Parathyroid adenoma (tissue), 2 donors: Measurements from ENCODE around the gene PRDX3.

Experiments
- H2AFZ ChIP-seq: fragments of 300-600 bp; sonication (generic); one replicate; pipeline ENCODE4 v1.7.0; 2017; ENCODE audit warnings: antibody characterized with exemption, mild to moderate bottlenecking
- H3K27ac ChIP-seq: fragments of 300-600 bp; sonication (generic); one replicate; pipeline ENCODE4 v1.7.0; 2017
- H3K27me3 ChIP-seq: fragments of 300-600 bp; sonication (generic); one replicate; pipeline ENCODE4 v1.7.0; 2017; ENCODE audit warnings: low read length; ENCODE audit not compliant: control insufficient read depth, insufficient read depth
- H3K36me3 ChIP-seq: fragments of 300-600 bp; sonication (generic); one replicate; pipeline ENCODE4 v1.7.0; 2017; ENCODE audit warnings: low read length; ENCODE audit not compliant: control insufficient read depth, insufficient read depth
- H3K4me1 ChIP-seq: fragments of 300-600 bp; sonication (generic); one replicate; pipeline ENCODE4 v1.7.0; 2017; ENCODE audit warnings: control low read depth
- H3K4me2 ChIP-seq: fragments of 300-600 bp; sonication (generic); one replicate; pipeline ENCODE4 v1.7.0; 2017; ENCODE audit warnings: low read length
- H3K4me3 ChIP-seq: fragments of 300-600 bp; sonication (generic); one replicate; pipeline ENCODE4 v1.7.0; 2017; ENCODE audit warnings: low read depth, low read length
- H3K79me2 ChIP-seq: fragments of 300-600 bp; sonication (generic); one replicate; pipeline ENCODE4 v1.7.0; 2017; ENCODE audit warnings: control low read depth
- H3K9ac ChIP-seq: fragments of 300-600 bp; sonication (generic); one replicate; pipeline ENCODE4 v1.7.0; 2017; ENCODE audit warnings: mild to moderate bottlenecking
- H3K9me3 ChIP-seq: fragments of 300-600 bp; sonication (generic); one replicate; pipeline ENCODE4 v1.7.0; 2017; ENCODE audit warnings: low read length; ENCODE audit not compliant: control insufficient read depth
- TF ChIP-seq, protein P1 (sequence below): fragments of 300-600 bp; sonication (generic); IDR thresholded peaks from one replicate; pipeline ENCODE4 v1.7.0; 2017; ENCODE audit warnings: antibody characterized with exemption, mild to moderate bottlenecking
- donor health status: primary hyperparathyroidism.

The PRDX3 gene

DNA sequence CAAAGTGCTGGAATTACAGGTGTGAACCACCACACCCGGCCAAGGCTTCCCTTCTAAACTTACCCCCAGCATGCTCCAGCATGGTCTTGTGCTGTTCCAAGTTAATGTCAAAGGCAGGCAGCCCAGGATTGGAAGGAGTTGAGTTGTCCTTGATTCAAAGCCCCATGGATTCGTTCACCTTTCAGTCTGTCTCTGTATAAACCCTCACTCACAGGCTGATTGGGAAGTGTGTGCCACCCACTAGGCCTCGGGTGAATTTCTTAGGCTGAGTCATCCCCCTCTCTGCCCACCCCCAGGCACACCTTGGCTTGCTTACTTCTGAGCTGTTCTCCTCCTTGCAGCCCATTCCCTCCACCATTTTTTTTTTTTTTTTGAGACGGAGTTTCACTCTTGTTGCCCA, 13.3 kb upstream of the PRDX3 start:
- no peaks in the 10 kb centered on the region for H3K79me2 ChIP-seq
- H3K27me3 ChIP-seq: no peaks in the 10 kb centered on the region
- no peak overlapping the region for H3K4me3 ChIP-seq
- no peak overlapping the region for H3K27ac ChIP-seq
- H3K4me1 ChIP-seq: no peaks in the 10 kb centered on the region
- no peak overlapping the region for H3K4me2 ChIP-seq
- TF ChIP-seq, protein P1, sequence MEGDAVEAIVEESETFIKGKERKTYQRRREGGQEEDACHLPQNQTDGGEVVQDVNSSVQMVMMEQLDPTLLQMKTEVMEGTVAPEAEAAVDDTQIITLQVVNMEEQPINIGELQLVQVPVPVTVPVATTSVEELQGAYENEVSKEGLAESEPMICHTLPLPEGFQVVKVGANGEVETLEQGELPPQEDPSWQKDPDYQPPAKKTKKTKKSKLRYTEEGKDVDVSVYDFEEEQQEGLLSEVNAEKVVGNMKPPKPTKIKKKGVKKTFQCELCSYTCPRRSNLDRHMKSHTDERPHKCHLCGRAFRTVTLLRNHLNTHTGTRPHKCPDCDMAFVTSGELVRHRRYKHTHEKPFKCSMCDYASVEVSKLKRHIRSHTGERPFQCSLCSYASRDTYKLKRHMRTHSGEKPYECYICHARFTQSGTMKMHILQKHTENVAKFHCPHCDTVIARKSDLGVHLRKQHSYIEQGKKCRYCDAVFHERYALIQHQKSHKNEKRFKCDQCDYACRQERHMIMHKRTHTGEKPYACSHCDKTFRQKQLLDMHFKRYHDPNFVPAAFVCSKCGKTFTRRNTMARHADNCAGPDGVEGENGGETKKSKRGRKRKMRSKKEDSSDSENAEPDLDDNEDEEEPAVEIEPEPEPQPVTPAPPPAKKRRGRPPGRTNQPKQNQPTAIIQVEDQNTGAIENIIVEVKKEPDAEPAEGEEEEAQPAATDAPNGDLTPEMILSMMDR: no peak
- H3K36me3 ChIP-seq: no peaks in the 10 kb centered on the region
- no peak overlapping the region for H3K9ac ChIP-seq
- no peak overlapping the region for H2AFZ ChIP-seq
- no peaks in the 10 kb centered on the region for H3K9me3 ChIP-seq

DNA sequence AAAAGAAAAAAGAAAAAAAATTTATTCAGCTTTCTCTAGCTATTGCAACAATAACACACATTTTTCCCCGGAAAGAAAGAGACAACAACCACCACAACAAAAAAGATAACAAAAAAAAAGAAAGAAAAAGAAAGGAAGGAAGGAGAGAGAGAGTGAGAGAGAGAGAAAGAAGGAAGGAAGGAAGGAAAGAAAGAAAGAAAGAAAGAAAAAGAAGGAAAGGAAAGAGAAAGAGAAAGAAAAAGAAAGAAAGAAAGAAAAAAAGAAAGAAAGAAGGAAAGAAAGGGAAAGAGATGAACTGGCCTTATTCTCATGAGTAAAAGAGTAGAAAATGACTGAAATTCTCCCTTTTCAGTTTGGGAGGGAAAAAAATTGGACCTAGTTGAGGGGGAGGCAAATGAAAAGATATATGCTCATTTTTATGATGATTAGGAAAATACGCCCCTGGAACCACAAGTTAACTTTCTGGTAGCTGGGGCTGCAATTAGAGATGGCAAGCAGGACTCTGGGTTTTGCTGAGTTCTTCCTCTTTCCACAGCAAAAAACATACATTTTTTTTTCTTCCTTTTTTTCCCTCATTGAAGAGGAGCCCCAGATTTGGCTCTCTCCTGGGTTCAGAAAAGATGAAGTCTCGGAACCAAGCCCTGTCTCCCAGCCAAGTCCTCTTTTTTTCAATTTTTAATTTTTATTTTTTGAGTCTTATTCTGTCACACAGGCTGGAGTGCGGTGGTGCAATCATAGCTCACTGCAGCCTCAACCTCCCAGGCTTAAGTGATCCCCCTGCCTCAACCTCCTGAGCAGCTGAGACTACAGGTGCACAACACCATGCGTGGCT, 12.6 kb upstream of the PRDX3 start:
- Histone ChIP-seq H3K36me3 (no peaks in the 10 kb centered on the region), H3K9ac (no peak overlapping the region), H3K27me3 (no peaks in the 10 kb centered on the region), H3K4me1 (no peaks in the 10 kb centered on the region), H3K4me2 (no peak overlapping the region), H3K4me3 (no peak overlapping the region), H3K27ac (no peak overlapping the region), H3K9me3 (no peaks in the 10 kb centered on the region), H3K79me2 (no peaks in the 10 kb centered on the region), H2AFZ (no peak overlapping the region)
- TF ChIP-seq, protein P1: no peak

DNA sequence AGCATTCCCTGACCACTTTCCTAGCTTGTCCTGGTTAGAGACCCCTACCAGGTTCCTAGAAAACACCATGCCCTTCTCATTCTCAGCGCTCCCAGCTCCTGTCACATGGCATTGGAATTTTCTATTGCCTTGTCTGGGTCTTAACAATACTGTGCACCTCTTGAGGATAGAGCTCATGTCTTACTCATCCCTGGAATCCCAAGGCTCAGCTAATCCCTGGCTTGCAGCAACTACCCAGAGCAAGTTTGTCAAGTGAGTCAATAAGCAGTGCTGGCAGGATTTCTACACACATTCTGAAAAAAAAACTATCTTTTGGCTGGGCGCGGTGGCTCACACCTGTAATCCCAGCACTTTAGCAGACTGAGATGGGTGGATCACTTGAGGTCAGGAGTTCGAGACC, 11.7 kb upstream of the PRDX3 start:
- Histone ChIP-seq H3K27me3 (no peaks in the 10 kb centered on the region), H3K9me3 (no peaks in the 10 kb centered on the region), H2AFZ (no peak overlapping the region), H3K79me2 (no peaks in the 10 kb centered on the region), H3K4me2 (no peak overlapping the region), H3K4me3 (no peak overlapping the region), H3K36me3 (no peaks in the 10 kb centered on the region), H3K4me1 (no peaks in the 10 kb centered on the region), H3K9ac (no peak overlapping the region), H3K27ac (no peak overlapping the region)
- TF ChIP-seq, protein P1: no peak

DNA sequence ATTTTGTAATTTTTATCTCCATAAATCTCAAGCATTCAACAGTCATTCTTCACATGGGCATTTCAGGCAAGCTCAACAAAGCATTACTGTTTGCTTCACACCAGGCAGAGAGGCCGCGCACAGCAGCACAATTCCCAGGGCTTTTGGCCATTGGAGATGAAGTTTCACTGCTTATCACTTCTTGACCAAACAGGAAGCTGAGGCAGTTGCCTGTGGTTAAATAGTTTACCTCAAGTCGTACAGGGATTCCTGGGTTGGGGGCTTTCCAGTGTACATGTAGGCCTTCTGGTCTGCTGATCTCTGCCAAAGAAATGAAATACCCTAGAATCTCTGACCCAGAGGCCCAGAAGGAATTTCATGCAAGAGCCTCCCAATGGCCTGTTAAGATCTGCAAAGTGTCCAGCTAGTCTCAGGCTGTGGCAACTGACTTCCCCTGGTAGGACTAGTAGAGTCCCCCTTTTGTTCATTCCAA, 11.2 kb upstream of the PRDX3 start:
- Histone ChIP-seq H3K27me3 (no peaks in the 10 kb centered on the region), H3K9ac (no peak overlapping the region), H3K79me2 (no peaks in the 10 kb centered on the region), H3K27ac (no peak overlapping the region), H3K4me1 (no peaks in the 10 kb centered on the region), H3K36me3 (no peaks in the 10 kb centered on the region), H3K4me3 (no peak overlapping the region), H2AFZ (no peak overlapping the region), H3K4me2 (no peak overlapping the region), H3K9me3 (no peaks in the 10 kb centered on the region)
- TF ChIP-seq, protein P1: no peak
